ENCODE data around the gene LRCH1. TPM values are rescaled to one million over a fixed set of nuclear protein-coding genes. Genes with fewer than 3 reads are reported as not detected.

LRCH1 gene
- total RNA-seq, 2 donors from 2014 or later, result 22.5 to 31.4 TPM

DNA sequence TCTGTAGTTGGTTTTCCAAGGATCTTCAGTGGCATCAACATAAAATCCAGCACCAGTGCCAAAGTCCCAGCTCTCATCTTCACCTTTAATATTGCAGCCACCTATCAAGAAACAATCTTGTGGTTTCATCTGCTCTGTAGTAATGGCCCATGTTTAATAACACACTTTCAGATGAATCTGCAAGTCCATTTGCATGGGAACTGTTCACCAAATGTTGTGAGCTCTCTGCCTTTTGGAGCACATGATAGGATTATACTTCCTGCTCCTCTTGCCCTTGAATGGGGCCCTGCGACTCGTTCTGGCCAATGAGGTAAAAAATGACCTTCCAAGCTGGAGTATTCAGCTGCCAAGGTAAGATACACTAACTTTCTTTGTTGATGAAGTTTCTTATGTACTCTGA lies 229.7 kb downstream of the LRCH1 start:
- no peak for DNase-seq (ENCODE audit: low spot score)
- intact Hi-C loops (cut with DNase I), result no loop called here

DNA sequence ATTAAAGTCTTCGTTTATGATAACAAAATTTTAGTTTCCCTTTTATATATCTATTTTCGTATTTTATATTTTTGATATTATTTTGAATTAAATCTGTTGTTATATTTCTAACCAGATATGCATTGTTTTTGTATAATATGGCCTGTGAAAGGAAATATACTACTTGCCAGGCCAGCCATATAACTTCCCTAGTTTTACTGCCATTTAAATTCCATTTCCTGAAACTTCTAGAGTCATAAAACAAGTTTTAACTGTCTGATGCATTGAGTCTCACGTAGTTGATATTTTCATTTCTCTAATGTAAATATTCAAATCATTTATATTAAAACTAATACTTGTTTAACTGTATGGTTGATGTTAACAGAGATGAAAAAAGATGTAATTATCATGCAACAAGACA lies 230.5 kb downstream of the LRCH1 start:
- no peak for DNase-seq (ENCODE audit: low spot score)
- intact Hi-C loops (cut with DNase I), result no loop called here

DNA sequence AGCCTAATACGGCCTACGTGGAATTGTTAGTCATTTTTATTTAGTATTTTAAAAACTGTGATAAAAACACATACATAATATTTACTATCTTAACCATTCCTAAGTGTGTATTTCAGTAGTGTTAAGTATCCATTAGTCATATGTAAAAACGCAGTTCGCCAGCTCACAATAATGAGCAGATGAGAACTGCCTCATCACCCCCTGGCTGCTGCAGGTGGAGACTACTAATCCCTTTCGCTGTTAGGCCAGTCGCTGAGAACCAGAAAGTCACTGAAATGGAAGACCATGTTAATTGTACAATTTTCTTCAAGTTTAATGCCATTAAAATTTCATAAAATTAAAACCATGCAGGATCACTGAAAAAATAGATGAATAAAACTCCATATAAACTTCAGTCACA lies 242.4 kb downstream of the LRCH1 start:
- intact Hi-C loops (cut with DNase I), result no loop called here
- no peak for DNase-seq (ENCODE audit: low spot score)

DNA sequence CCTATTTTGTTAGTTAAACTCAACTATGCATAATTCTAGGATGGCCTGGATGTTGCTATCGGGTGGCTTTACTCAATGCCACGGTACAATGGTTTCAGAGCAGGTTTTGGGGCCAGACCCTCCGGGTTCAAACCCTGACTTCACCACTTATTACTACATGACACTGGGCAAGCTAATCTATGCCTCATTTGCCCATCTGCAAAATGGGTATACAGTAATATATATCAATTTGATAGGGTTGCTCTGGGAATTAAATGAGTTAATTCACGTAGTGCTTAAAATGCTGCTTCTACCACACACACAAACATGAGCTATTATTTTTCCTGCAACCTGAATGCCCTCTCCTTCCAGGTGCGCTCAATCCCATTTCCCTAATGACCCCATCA lies 243.2 kb downstream of the LRCH1 start:
- DNase-seq (ENCODE audit: low spot score), result no peak
- intact Hi-C loops (cut with DNase I), result no loop called here

DNA sequence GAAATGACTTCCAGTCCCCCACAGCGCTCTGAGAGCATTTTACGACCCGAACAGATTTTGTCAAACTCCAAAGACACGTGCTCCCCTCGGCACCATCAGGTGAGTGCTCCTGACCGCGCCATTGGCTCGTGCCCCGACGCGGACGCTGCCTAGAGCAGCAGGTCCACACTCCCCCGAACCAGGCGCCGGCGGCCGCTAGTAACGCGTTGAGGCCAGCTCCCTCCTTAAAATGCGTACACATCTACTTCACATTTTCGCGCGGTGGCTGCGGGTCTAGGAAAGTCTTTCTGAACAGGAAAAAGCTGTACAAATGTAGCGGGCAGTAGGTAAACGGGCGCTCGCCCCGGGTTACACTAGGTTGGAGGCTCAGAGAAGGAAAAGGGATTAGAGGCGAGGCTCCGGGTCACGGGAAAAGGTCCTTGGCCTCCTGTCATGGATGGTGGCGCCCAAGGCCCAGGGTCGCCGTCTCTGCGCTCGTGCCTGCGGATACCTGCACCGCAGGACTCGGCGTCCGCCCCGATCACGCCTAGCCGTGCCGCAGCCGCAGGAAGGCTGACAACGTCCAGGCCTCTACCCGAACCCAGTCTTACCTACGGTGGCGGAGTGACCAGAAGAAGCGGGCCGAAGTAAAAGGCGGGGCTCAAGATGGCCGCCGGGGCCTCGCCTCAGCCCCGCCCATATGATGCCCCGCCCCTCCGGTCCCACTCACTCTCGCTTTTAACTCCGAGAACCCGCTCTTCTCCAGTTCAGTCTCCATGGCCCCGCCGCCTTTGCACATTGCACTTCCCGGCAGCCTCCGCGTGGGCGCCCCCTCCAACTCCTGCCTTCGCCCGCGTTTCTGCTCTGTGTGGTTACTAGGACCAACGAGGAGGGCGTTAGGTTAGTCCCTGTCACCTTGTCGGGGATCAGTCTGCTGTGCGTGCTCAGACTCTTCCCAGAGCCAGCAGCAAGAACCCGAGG lies 243.8 kb downstream of the LRCH1 start, which contains the start of gene ESD:
ESD (minus strand) TSS at position 647 of the 960 bp plus-strand sequence. CDS start 5,748 bp downstream, outside the sequence.
- intact Hi-C loops (cut with DNase I), result no loop called here
- peak; percentile 97 for DNase-seq (ENCODE audit: low spot score)

DNA sequence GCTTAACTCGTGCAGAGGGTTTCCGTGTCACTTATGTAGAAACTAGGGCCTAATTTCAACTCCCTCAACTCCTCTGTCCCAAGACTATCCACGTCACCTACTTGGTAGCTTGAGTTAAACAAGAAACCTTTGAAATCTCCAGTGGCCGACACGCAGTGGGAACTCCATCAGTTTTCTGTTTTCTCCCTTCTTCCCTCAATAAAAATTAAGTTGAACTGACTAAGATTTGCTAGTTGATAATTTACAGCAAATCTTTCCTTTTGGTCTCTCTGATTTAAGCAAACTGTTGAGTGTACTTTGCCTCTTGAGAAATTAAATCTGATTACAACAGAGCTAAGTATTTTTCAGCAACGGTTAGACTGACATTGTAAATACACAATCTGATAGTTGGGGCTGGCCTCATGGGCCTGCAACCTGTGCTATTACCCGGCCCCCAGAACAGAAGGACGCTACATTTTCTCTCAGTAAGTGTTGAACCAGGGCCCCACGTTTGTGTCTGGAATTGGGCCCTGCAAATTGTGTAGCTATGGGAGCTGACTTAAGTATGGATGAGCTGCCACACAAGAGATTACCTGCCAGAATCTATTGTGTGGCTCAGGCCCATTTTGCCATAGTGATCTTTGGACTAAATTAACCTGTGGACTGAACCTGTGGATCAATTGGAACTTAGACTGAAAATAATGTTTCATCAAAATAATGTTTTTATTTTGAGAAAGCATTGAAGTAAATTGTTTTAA lies 244.7 kb downstream of the LRCH1 start:
- DNase-seq (ENCODE audit: low spot score), result no peak

DNA sequence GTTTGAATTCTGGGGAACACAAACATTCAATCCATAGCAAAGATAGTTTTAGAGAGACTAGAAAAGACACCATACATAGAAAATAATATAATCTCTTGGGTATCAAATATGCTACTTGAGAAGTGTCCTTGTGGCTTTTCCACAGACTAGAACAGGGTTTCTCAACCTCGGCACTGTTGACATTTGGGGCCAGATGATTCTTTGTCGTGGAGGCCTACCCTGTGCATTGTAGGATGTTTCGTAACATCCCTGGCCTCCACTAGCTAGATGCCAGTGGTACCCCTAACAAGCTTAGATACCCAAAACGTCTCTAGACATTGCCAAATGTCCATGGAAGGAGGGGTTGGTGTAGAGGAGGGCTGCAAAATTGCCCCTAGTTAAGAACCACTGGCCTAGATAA lies 246.2 kb downstream of the LRCH1 start:
- intact Hi-C loops (cut with DNase I), result no loop called here
- DNase-seq (ENCODE audit: low spot score), result no peak

More for the DNA sequence above, 244.7 kb downstream of the LRCH1 start:
- intact Hi-C loops (cut with DNase I), result no loop called here

DNA sequence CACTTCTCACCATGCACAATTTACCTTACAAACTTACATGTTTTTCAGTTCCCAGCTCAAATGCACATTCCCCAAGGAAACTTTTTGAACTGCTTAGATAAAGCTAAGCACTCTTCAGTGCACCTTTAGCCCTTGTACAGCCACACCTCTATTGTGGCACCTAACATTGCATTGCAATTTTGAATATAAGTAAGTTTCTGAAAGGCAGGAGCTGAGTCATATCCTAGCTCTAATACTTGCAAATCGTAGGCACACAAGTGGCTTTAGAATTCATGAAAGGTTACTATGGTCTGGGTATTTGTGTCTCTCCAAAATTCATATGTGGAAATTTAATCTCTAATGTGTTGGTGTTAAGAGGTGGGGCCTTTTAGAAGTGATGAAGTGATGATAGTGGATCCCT lies 248.9 kb downstream of the LRCH1 start:
- intact Hi-C loops (cut with DNase I), result no loop called here

More for the DNA sequence above, 248.9 kb downstream of the LRCH1 start:
- DNase-seq (ENCODE audit: low spot score), result no peak

Other genes with a start within 250 kb of the LRCH1 start
- 1 to 10 TPM; 3.6 to 5.3 TPM for gene RUBCNL, start 165.9 kb upstream of the LRCH1 start, total RNA-seq
- gene ESD, start 244.0 kb downstream of the LRCH1 start, total RNA-seq, result 100 to 1,000 TPM; 130 to 141 TPM

Data from posterior vena cava (tissue), 2 donors.